ENCODE data around the gene CLDN4.

GRCh38 chr7:73831584-73831833 lies 713 bp downstream of the CLDN4 start:
- TF ChIP-seq POLR2A (IDR thresholded peaks at IDR 0.05; ENCODE audit: low read depth, low read length) (no peak), TAF1 (IDR thresholded peaks at IDR 0.05; ENCODE audit: low read depth, low read length) (no peak), POLR2AphosphoS5 (IDR thresholded peaks at IDR 0.05; ENCODE audit: low read depth, low read length) (no peak)
